ENCODE data around the gene BDKRB1. TPM values are rescaled to one million over a fixed set of nuclear protein-coding genes. Genes with fewer than 3 reads are reported as not detected.

Gene BDKRB1
- polyA plus RNA-seq, 2 of the 4 experiments (the other 2 are of a cell fraction) = 2.8 to 3.5 TPM

- WGBS (ENCODE audit: missing lambda C conversion rate) = 11% methylated on average over 3 of the region's 3 CpGs
- POLR2A ChIA-PET = interaction anchor here (0.7 kb wide), 2 partner anchors 70 to 122 kb away, joined by 4 to 7 read pairs; no protein-coding TSS in a partner anchor
- H3K4me2 ChIP-seq = peak overlapping the region; percentile 30; the same call in 2 of the 3 replicates
- peaks cover 50% of the 10 kb centered on the region for H3K4me1 ChIP-seq
- H3K4me3 ChIP-seq = no peak overlapping the region
- TF ChIP-seq RCOR1 (IDR thresholded peaks at IDR 0.05; ENCODE audit: low read depth, low read length) (no peak), SMC3 (IDR thresholded peaks at IDR 0.05) (peak; percentile 22; the same call in 1 of the 3 replicates), RAD21 (conservative IDR thresholded peaks at IDR 0.05 in 1 of 2, IDR thresholded peaks at IDR 0.05 in 1 of 2) (peak; percentile 22 to 46; a peak in 3 of 5 replicates), FOSL2 (IDR thresholded peaks at IDR 0.05) (peak; percentile 50), FOSL2 (CRISPR knock-in tag; IDR thresholded peaks at IDR 0.05) (no peak), JUNB (IDR thresholded peaks at IDR 0.05) (peak; percentile 58; the same call in 1 of the 2 replicates)
- FAIRE-seq = no peak
- ATAC-seq = peak in 1 of 2 experiments; percentile 54; a peak in 3 of 6 replicates
- peaks cover 29% of the 10 kb centered on the region for H3K9me3 ChIP-seq
- H3K27ac ChIP-seq = peak overlapping the region; percentile 69 to 92; a peak in 5 of 6 replicates
- DNase-seq (ENCODE audit: low read depth in 1 of 2, low spot score in 1 of 2) = peak in 1 of 2 experiments; percentile 66
- CTCF ChIA-PET = interaction anchor here (0.7 to 18.7 kb wide), 9 partner anchors 11 to 274 kb away, joined by 3 to 486 read pairs (median 42); partner anchors contain the start of genes BDKRB1 and BDKRB2
Measured at GRCh38 chr14:96272777-96273473, 16.9 kb downstream of the BDKRB1 start.

- ATAC-seq (no peak), DNase-seq (ENCODE audit: low read depth in 1 of 2, low spot score in 1 of 2) (no peak), FAIRE-seq (no peak)
- Histone ChIP-seq H3K27ac (peak overlapping the region; percentile 69 to 92; a peak in 5 of 6 replicates), H3K4me2 (peak overlapping the region; percentile 30; the same call in 2 of the 3 replicates), H3K9me3 (peaks cover 36% of the 10 kb centered on the region), H3K4me1 (peaks cover 43% of the 10 kb centered on the region), H3K4me3 (no peak overlapping the region)
- ChIA-PET CTCF (interaction anchor here (1.8 to 18.7 kb wide), 9 partner anchors 12 to 275 kb away, joined by 8 to 486 read pairs (median 42); partner anchors contain the start of genes BDKRB1 and BDKRB2), POLR2A (no interaction called here)
- WGBS (ENCODE audit: missing lambda C conversion rate) = 88% methylated on average over 5 of the region's 5 CpGs
- TF ChIP-seq TP53 (CRISPR knock-in tag; IDR thresholded peaks at IDR 0.05) = no peak
- TF ChIP-seq GATA3 (IDR thresholded peaks at IDR 0.05; ENCODE audit: borderline replicate concordance) = no peak
- no peak for TF ChIP-seq FOSL2 (IDR thresholded peaks at IDR 0.05)
- no peak for TF ChIP-seq FOSL2 (CRISPR knock-in tag; IDR thresholded peaks at IDR 0.05)
- TF ChIP-seq HEYL (CRISPR knock-in tag; IDR thresholded peaks at IDR 0.05) = no peak
- TF ChIP-seq REST (IDR thresholded peaks at IDR 0.05) = no peak
- TF ChIP-seq NR3C1 (IDR thresholded peaks at IDR 0.05) = no peak
- no peak for TF ChIP-seq BHLHE40 (IDR thresholded peaks at IDR 0.05; ENCODE audit: low read depth, low read length)
- TF ChIP-seq RNF2 (IDR thresholded peaks at IDR 0.05; ENCODE audit: borderline replicate concordance, low read depth) = no peak
- no peak for TF ChIP-seq E2F6 (IDR thresholded peaks at IDR 0.05; ENCODE audit: borderline replicate concordance, low read depth)
- TF ChIP-seq ELK1 (IDR thresholded peaks at IDR 0.05; ENCODE audit: low read depth, low read length) = no peak
- no peak for TF ChIP-seq CHD2 (IDR thresholded peaks at IDR 0.05; ENCODE audit: low read length, partially characterized antibody)
Measured at GRCh38 chr14:96273629-96274028, 17.6 kb downstream of the BDKRB1 start.
